ELF-1 (cell line): ENCODE measurements around the gene GAB3.

ENCODE experiments used
- DNase-seq: peaks from one replicate; pipeline ENCODE4 v3.0.0-alpha.2; 2016; ENCODE audit warnings: low read depth, low spot score

GAB3 gene

DNA sequence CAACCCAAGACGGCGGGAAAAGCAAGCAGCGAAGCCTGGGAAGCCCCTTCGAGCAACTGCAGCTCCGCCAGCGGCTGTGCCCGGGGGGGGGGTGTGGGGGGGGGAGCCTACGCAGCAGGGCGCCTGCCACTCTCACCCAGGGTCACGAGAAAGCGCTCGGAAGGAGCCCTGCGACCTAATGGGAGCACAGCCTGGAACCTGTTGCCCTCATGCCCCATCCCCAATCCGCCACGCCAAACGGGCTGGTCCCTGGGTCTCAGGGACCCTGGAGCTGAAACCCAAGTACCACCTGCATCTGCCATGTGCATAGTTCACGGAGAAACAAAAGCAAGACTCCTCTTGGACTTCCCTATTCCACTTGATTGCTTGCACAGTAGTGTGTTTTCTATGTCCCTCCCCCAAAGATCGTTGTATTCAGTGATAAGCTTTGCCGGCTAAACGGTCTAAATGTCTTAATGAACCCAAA, 359 bp upstream of the GAB3 start:
- no peak for DNase-seq

DNA sequence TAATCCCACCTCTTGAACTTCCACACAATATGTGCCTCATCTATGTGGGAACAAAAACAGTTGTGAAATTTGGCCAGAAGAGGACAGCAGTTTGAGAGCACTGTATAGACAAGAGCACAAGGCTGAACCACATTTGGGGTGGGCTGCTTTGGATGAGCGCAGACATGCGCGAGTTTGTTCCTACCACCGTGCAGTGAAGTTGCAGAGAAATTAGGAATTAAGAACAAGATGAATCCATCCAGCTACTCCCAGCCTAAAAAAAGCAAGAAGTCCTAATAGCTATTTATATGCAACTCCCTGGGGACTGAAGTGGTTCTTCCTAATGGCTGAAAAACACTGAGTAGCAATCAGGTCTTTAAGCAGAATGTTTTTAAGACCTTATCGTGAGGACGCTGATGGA, 1.0 kb downstream of the GAB3 start:
- DNase-seq, result no peak

DNA sequence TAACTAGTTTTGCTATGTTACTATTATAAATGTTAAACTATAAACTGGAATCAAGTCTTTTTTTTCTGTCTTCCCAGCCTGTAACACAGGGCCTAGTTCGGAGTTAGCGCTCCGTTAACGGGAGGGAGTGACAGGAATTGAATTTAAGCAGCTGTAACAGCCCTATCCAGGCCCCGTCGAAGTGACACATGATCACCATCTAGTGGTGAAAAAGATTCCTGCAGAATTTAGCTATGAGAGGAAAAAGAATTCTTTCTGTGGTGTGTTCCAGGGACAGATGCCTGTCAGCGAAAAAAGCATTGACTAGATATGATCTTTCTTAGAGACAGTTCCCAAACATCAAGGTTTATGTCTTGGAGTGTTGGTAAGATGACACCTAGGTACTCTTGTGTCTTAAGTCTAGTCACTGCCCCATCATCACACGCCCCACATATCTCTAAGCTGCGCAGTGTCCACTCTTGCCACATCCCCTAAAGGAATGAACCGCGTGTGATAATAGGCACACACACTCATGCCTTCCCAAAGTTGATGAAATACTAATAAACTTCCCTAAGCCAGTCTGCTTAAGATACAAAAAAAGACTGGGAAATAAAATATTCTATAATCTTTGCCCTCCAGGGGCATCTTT, 2.1 kb downstream of the GAB3 start:
- DNase-seq, result peak; percentile 77

DNA sequence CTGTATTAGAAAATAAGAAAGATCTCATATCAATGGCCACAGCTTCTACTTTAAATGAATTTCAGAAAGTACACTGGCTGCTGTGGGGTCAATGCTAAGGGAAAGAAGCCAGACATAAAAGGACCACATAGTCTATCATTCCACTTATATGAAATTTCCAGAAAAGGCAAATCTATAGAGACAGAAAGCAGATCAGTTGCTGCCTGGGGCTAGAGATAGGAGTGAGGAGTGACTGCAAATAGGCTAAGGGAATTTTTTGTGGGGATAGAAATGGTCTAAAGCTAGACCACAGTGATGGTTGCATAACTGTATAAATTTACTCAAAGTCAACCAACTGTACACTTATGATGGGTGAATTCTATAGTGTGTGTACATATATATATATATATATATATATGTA, 8.3 kb downstream of the GAB3 start:
- DNase-seq, result no peak

DNA sequence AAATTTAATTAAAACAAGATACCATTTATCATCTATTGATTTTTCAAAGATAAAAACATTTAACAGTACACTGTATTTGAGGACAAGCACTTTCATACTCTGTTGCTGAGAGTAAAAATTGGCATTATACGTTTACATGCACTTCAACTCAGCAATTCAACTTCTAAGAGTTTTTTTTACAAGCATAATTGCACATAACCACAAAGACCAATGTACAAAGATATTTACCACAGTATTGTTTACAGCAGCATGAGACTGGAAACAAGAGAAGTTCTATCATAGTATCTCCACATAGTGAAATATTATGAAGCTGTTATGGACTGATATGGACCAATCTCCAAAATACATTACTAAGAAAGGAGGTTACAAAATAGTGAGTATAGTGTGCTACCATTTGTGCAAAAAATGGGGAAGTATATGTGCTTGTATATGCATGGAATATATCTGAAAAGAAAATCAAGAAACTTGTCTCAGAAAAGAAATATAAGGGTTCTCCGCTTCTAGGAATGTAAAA, 10.9 kb downstream of the GAB3 start:
- no peak for DNase-seq

DNA sequence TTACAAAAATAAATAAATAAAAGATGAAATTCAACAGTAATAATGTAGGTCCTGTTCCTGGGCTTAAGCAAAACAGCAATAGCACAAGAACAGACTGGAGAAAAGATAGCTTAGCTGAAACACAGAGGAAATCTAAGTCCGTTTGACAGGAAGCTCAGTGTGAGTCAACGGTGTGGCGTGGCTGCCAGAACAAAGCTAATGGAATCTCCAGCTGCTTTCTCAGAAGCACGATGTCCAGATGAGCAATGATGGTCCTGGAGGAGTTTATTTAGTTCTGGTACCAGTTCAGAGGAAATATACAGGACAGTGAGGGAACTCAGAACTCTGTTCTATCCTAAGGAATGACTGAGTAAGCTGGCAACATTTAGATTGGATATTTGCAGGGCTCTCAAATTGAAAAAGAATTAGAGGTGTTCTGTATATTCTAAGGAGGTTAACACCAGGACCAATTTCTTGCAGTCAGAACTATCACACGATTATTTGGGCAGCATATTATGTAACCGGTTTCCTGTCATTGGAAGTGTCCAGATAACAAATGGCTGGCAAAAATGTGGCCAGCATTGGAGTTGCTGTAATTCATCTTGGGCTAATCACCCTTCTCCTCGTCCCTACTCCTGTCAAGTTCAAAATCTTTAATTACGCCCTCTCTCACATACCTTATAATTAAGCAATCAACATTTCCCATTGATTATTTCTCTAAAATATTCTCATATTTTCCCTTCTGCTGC, 12.7 kb downstream of the GAB3 start:
- no peak for DNase-seq

DNA sequence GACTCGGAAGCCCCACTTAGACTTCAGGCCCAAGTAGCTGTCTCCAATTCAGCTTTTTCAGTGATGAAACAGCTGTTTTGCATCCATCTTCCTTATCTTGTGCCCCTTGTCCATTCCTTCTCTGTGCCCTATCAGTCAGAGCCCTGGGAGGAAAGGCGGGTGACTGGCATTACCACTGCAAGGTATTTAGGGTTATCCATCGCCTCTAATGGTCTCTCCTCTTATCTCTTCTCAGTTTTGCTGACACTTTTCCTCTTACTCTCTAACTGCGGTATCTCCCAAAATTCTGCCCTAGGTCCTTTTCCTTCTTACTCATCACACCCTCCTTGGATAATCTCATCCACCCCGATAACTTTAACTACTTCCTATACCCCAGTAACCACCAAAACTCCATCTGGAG, 13.7 kb downstream of the GAB3 start:
- DNase-seq, result no peak

DNA sequence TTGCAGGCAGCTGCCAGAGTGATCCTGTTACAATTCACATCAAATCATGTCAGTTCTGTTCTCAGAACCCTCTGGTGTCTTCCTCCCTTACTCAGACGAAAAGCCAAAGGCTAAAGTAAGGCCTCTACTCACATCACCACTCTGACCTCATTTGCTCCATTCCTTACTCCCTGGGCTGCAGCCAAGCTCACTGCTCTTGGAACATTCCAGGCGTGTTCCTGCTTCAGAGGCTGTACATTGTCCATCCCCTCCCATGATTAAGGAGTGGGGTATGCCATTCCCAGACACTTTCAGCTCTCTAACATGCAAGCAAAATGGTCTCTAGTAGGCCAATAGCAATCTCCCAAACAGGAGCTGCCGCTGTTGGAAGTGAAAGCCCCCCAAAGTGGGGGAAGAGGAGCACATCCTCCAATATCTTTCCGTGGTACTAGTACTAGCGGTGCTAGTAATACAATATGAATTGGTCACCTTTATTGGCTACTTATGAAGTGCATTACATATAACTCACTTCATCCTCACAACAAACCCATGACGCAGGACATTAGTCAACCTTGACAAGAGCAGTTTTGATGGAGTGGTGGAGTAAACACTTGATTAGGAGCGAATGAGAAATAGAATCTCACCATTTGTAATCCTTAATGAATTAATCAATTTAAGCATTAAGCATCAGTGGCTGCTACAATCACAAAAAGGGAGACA, 15.0 kb downstream of the GAB3 start:
- peak; percentile 15 for DNase-seq

DNA sequence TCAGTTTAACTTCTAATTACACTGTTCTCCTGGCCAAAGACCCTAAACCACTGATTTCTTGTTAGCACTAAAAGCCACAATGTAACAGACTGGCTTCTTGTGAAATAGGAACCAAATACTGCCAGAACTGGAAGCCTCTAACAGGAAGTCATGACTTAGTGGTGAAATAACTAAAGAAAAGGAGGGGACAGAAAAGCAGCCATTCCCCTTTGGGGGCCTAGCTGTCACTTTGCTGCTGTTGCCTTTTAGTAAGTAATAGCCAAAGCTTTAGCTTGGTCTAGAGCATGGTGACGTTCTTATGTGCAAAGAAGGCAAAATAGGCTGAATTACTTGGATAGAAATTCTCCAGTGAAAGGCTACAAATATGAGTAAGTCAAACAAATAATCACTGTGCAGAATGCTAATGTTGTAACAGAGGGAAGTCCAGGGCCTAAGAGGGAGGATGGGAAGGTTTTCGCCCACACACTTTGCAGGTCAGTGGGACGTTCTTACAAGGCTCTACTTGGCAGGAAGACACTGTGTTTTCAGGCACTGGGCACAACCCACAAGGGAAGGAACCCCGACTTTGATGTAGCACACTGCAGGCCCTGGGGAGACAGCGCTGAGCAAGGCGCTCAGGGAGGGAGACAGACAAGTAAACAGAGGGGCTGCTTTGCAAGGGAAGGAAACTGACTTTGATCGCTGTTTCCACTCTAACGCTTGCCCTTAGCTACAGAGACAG, 16.7 kb downstream of the GAB3 start:
- DNase-seq, result no peak

DNA sequence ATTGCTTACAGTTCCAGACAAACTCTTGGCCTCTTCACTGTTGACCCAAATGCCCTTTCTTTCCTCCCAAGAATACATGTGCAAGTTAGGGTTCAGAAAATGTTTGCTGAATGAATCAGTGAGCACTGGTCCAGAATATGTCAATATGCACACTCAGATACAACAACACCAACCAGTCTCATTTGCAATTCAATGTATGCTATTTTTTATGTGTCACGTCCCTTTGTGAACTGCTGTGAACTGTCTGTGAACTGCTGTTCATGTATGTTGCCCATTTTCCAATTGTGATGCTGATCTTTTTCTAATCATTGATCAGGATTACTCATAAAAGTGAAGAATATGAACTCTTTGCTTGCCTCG, 17.8 kb downstream of the GAB3 start:
- DNase-seq, result no peak

DNA sequence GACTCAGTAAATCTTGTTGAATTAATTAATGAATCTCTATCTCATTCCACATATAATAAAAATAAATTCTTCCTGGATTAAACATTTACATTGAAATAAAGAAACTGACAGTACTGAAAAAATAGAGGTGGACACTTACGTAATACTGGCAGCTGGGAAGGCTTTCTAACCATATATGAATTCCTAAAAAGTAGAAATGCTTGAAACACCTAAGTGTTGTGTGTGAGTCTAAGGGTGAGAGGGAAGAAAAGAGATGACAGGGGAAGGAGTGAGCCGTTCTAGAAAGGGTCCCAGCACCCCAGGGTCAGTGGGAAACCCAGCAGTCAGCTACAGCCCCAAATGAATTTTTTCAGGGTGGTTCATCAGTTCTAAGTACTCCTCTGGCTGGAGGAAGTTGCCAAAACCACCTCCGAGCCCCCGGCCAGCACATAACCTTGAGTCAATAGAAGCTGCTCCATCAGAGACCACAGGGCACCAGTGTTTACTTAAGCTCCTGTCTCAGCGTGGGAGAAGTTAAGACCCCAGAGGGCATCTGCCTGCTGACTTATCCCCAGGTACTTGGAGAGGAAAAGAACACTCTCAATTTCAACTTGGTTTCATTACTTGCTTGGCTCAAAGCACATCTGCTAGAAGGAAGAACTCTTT, 18.3 kb downstream of the GAB3 start:
- peak; percentile 20 for DNase-seq

DNA sequence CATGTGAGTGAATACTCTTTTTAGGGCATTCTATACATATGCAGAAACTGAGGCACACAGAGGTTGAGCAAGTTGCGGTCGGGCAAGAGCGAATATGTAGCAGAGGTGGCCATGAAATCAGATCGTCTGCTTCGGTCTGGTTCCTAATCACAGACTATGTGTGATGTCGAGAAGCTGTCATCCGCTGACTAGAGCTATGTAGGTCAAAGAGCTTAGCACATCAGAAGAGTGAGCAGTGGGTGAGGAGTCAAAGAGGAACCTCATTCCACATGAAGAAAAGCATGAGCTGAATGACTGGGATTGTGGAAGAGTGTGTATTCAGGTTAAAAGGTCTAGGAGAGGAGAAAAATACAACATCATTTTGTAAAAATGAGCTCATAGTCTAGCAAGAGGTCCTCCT, 19.0 kb downstream of the GAB3 start:
- no peak for DNase-seq

DNA sequence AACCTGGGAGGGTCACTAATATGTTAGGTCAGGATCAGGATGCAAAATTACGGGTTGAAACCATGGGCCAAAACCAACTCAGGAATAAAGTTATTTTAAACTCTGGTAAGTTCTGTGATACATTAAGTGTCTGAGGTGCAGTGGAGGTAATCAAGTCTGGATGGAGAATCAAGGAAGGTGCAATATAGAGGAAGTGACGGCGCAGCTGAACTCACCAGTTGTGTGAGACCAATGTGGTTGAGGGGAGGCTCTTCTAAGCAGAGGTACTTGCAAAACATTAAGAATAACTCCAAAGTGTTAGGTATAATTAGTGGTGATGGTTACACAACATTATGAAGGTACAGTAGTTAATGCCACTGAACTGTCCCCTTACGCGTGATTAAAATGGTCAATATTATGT, 19.7 kb downstream of the GAB3 start:
- no peak for DNase-seq

DNA sequence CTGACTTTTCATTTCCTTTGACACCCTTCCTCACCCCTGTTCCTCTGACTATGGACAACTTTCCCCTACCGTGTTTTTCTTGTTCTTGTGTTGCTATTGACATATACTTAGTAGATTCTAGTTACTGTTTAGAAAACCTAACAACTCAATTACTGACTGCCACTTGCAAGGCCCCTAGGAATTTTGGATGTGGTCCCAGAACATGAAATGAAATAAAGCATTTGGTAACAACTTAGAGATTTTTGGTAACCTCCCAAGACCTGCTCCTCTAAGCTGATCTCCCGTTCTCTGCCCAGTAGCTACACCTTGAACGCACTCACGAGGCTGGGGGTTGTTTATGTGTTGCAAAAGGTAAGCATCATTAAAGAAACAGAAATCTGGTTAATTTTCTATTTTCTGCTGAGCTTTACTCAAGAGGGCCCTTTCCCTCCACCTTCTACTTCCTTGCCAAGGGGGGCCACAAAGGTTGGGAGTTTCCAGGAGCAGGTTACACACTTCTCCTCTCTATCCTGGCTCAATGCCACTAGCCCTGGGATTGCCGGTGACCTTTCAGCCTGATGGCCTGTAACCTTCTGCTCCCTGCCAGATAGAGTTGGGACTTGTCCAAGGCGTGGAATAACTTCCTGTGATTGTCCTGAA, 20.5 kb downstream of the GAB3 start:
- no peak for DNase-seq

DNA sequence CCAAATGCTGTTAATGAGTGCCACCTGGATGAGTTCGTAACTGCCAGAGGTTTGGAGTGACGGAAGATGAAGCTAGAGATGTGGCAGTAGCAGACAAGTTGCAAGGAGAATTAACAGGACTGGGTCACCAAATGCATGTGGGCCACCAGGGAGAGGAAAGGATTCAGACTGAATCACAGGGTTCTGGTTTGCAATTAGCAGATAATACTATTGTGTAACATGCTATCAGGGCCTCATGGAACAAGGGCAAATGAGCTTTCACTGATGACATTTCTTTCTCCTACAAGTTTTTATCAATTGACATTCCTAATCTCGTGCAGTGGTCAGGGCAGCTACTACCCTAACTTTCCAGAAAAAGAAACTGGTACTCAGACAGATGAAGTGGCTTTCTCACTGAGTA, 21.4 kb downstream of the GAB3 start:
- no peak for DNase-seq

DNA sequence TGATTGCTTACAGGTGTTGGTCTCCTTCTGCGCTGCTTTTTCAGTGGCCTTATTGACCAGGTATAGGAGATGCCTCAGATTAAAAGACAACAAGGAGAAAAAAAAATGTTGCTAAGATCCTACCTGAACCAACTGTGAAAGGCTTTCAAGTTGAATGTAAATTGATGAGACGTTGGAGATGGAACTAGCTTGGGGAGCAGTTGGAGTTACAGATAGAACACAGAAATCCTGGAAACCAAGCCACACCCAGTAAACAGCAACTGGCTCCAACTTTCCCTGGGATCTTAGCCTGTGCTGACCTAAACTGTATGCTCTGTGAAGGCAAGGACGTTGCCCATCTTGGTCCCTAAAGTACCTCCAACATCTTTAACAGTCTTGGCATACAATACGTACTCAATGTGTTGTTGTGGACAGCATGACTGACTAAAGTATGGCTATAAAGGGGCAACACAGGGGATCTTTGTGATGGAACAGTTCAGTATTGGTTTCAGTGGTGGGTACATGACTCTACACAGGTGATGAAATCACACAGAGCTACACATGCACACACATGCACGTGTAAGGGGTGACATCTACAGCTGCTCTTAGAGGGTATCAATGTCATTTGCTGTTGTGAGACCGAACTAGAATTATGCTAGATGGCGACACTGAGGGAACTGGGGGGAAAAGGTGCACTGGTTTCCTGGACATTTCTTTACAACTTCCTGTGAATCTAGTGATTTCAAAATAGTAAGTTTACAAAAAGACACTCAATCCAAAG, 22.3 kb downstream of the GAB3 start:
- DNase-seq, result no peak

DNA sequence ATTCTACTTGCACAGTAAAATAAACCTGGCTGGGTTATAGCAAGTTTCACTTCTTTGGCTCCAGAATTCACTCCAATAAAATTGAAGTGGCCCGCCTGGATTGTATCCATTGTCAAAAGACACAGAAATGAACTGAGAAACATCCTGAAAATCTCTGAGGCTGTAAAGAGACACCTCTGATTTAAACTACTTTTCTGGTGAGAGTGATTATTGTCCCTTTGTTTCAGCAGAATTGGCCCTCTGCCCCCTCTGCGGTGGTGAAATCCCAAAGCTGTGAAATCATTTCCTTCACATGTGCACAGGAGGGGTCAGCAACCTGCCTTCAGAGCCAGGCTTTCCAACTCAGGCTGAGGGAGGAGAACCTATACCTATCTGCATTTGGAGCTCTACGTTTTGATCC, 23.0 kb downstream of the GAB3 start:
- no peak for DNase-seq

DNA sequence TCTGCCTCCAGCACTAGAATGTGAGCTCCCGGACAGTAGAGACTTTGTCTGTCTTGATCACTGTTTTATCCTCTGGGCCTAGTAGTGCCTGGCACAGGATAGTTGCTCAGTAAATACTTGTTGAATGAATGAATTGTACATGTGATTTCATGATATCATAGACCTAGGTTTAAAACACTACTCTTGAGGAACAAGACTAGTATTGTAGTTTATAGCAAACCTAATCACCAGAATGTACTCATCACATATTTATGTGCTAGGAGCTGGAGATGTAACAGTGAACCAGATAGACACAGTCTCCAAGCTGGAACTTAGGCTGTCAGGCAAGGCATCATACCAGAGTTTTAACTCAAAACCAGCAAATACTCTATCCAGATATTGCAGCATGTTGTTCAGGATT, 23.5 kb downstream of the GAB3 start:
- no peak for DNase-seq

DNA sequence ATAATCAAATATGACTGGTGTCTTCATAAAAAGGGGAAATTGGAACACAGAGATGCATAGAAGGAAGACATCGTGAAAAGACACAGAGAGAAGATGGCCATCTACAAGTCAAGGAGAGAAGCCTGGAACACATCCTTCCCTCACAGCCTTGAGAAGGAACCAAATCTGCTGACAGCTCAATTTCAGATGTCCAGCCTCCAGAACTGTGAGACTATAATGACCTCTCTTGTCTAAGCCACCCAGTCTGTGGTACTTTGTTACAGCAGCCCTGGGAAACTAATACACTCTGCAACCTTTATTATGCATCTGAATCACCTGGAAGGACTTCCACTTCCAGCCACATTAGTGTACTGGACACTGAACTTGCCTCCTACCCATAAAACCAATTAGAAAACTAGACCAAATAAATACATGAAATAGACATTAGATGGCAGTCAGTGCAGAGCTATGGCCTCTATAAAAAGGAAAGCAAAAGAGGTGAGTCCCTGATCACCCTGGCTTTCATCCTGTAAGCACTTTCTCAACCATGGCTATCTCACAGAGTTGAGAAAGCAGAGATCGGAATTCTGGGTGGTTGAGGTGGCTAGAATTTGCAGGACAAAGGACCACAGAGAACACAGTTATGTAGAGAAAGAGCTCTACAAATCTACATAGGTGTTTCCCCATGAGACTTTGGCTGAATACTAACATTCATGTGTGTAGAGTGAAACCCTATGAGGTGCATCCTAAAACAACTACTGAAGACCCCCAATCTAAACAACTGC, 25.7 kb downstream of the GAB3 start:
- no peak for DNase-seq

DNA sequence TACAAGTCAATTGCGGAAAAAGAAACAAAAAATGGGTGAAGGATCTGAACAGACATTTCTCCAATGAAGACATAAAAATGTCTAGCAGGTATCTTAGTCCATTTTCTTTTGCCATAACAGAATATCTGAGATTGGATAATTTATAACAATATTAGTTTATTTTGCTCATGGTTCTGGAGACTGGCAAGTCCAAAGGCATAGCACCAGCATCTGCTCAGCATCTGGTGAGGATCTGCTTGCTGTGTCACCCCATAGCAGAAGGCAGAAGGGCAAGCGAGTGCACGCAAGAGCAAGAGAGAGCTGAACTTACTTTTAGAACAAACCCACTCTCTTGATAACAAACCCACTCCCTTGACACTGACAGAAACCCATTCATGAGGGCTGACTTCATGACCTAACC, 29.7 kb downstream of the GAB3 start:
- no peak for DNase-seq
